Astrocyte of the hippocampus (primary cell): ENCODE results near the gene FGF9.

ENCODE experiments used
- DNase-seq: peaks from one replicate; pipeline ENCODE4 v3.0.0; 2011; ENCODE audit warnings: low read depth, low spot score

The FGF9 gene

DNA sequence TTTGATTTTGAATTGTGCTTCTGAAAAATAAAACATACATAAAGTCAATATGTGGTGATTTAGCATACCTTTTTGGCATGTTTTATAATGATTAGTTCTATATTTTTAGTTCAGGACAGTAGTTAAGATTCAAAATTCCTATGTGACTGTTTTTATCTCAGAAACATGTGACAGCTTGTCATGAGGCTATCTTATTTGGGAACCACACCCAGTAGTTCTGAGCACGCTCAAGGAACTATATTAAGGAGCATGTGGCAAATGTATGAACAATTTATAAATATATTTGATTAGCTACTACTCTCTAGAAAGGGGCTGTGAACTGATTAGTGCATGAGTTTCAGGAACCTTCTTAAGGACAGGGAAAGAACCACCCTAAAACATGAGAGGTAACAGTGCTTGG lies 38.8 kb downstream of the FGF9 start:
- no peak for DNase-seq

DNA sequence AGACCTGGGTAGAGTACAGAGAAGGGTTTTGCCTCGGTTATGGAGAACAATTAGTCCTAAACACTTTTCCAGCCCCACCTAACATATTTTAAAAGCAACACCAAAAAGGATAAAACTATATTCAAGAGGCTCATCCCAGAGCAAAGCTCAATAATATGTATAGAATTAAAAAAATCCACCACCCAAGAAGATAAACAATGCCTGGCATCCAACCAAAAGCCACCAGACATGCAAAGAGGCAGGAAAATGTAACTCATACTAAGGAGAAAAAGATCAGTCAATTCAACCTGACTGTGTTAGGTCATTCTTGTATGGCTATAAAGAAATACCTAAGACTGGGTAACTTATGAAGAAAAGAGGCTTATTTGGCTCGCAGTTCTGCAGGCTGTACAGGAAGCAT lies 39.3 kb downstream of the FGF9 start:
- no peak for DNase-seq

DNA sequence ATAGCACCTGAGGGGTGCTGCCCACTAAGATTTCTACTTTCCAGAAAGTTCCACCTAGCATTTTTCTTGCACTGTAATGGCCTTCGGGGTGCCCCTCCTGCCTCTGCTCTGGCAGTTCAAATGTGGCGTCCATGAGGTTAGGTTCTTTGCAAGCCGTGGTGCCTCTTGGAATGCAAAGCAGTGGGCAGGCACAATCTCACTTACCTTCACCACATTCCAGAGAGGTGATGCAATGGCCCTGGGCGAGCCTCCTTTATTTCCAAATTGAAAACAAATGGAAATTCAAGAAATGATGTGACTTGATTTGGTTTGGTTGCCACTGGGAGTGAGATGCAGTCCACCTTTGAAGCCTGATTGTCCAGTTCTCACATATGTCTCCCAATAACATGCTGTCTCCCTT lies 46.9 kb downstream of the FGF9 start:
- peak; percentile 77 for DNase-seq

DNA sequence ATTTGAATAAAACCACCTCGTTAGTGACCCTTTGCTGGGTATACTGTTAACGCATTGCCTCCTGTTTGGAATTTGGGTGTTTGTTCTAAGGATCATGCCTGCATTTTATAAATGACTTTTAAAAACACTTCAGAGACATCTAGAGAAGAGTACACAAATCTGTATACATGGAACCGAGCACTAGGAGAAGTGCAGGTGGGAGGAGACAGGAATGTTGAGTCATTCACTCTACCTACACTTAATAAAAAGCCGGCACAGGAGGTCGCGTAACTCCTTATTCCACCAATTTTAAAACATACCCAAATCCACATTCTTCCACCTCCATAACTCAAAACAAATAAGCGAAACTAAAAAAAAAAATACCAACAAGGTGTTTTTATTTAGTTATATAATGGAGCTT lies 48.6 kb downstream of the FGF9 start:
- DNase-seq = no peak

DNA sequence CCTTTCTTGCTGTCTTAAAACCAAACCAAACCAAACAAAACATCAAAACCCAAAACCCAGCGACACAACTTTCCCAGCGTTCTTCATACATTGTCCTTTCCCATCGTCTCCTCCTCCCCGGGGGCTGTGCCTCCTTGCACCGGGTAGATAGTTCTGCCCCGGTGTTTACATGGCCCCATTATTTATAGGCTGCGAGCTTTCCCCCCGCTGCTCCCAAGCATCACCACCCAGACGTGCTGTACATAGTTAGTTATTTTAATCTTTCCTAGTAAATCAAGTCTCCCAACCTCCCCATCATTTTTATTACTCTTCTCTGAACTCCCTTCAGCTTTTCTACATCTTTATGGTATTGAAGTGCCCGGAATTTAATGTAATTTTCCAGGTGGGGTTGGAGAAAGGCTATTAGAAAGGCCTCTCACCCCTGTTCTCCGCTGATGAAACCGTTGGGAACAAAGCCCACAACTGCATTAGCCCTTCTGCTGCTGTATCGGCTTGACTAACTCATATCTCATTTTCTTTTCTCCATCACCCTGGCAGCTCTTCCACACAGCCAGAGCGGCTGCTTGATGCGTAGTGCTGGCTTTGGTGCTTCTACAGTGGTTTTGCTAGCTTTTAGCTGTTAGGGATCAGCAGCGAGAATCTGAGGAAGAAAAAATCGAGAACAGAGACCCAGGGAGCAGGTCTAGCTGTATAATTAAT lies 53.1 kb downstream of the FGF9 start:
- no peak for DNase-seq

DNA sequence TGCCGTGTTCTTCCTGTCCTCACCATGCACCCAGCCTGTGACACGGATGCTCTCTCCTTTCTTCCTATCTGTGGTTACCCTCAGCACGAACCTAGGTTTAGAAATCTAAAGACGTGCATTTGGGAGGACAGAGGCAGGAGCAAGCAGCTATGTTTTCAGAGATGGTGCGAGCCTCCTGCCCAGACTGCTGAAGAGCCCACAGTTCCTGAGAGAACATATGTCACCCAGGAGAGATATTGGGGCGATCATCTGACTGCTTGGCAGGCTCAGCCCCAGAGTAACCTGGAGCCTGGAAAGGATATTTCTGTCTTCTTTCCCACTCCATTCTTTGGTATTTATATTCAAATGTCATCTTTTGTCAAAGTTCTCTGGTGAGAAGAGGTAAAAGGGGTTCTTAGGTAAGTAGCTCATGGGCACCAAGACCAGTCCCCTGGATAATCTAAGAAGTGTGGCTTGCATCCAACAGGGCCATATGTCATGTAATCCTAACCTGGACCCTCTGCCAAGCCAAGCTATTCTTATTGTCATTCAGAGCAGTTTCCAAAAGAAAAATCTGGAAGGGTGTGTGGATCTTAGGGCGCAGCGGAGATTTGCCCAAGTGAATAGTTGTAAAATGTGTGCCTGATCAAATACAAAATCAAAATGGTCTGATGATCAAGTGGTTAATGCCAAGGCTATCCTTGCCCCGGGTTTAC lies 59.5 kb downstream of the FGF9 start:
- no peak for DNase-seq

DNA sequence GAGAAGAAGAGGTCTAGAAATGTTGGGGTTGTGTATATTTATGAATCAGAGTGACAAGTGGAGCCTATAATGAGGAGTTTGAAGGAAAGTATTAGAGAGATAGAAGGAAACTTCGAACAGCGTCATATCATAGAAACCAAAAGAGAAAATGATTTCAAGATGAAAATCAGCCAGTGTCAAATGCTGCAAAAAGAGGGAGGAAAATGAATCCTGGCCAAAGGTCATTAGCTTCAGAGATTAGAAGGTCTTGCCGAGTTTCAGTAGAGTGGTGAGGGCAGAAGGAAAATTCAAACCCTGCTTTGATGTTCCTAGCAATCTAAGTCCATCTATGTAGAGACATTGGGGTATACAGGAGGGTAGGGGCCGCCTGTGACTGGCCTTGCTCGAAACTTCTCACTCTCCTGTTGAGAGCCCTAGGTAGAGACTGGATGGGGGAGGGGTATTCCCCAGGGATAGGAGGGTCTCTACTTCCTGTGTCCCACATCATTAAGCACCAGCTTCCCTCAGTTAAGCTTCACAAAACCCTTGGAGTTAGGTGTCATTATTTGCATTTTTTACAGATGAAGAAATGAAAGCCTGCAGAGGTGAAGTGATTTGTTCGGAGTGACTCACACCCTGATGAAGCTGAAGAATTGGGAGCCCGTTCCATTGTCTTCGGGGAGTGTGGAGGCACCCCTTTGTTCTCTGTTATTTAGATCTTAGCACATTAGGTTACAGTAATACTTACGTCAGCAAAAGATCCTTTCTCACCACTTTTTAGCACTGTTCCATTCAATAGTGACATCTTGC lies 62.8 kb downstream of the FGF9 start:
- peak; percentile 55 for DNase-seq

DNA sequence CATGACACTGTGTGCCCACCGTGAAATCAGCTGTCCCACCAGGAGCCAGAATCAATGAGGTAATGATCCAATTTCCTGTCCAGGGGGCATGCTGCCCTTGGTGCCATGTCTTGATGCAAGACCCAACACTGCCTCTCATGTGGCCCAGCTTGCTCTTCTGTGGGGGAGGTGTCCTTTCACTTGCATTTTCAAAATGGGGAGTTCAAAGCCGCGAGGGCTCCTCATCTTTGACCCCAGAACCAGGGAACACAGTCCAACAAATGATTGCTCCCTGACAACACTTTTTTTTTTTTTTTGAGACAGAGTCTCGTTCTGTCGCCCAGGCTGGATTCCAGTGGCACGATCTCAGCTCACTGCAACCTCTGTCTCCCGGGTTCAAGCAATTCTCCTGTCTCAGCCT lies 64.1 kb downstream of the FGF9 start:
- DNase-seq = no peak

DNA sequence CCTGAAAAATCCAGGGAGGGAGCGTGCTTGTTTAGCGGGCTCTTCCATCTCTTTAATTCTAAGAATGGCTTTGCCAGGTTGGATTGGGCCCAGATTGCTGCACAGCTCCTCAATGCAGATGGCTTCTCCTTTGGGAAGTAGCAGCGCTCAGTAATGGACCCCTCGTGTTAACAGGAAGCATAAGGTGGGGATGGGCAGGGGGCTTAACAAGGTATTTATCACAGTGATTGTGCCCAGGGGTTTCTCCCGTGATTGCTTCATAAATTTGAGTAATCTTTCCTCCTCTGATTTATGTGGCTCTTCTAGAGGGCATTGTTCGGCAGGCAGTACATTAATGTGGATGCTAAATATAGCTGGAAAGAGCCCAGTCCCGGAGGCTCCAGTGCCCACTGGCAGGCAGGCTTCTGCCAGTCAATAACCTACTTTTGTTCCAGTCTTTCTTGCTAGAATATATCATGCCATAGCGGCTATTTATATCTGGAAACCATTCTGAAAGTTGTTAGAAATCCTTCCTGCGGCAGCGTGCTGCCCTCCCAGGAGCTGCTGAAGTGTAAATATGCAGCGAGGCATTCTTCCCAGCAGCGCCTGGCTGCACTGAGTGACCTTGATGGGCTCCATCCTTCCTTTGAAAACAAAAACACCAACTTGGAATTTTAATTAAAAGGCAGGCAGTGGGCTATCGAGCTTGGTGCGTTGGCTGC lies 65.0 kb downstream of the FGF9 start:
- DNase-seq = peak; percentile 69

DNA sequence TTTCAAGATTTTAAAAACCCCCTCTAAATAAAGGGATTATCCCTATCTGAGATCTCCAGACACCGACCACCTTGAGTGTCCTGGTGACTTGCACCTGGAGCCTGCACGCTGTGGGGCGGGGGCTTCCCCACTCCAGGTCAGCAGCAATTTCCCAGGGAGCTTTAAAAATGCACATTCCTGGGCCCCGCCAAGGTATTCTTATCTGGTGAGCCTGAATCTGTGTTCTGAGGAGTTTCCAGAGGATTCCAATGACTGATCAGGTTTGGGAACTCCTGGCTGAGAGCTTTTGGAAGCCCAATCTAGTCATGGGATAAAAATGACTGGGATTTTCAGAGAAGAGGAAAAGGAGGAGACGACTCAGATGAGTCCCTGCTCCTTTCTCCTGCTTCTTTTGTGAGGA lies 66.1 kb downstream of the FGF9 start:
- no peak for DNase-seq

DNA sequence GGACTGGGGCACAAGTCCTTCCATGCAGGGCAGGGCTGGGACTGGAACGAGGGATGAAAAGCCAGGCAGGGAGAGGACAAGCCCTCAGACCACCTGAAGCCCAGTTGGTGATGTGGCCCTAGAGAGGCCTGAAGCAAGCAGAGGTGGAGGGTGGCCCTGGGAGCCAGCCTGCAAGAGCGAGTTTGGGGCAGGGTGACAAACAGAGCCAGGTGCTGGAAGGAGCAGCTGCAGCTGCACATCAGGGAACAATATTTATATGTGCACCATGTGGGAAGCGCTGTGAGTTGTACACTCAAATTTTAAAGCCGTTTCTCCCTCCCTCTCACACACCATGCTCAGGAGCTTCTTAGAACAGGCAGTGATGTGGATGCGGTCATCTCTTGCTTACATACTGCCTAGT lies 67.8 kb downstream of the FGF9 start:
- DNase-seq = no peak

DNA sequence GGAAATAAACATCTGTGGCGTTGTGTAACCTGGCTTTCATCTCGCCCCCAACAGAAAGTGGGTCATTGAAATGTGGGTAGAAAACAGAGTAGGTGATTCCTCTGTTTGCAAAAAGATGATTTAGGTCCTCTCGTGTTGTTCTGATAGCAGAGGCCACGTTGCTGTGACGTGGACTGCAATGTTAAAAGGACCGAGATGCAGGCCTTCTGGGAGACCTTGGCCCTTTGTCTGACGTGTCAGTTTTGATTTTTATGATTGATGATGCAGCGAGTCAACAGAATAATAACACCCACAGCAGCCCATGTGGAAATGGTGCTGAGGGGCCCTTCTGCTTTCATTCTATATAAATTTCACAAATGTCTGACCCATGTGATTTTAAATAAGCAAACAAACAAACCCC lies 68.9 kb downstream of the FGF9 start:
- no peak for DNase-seq

DNA sequence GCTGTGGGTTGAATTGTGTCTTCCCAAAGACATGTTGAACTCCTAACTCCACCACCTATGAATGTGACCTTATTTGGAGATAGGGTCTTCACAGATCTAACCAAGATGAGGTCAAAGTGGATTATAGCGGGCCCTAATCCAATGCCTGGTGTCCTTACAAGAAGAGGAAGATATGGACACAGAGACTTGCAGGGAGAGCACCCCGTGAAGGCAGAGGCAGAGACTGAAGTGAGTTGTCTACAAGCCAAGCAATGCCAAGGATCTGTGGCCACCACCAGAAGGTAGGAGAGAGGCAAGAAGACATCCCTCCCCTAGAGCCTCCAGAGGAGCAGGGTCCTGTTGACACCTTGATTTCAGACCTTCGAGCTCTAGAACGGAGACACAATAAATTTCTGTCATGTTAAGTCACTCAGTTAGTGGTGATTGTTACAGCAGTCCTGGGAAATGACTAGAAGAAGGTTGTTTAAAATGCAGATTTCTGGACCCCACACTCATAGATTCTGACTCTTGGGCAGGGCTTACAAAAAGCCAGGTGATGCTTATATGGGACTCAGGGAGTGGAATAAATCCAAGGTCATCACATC lies 70.6 kb downstream of the FGF9 start:
- no peak for DNase-seq

DNA sequence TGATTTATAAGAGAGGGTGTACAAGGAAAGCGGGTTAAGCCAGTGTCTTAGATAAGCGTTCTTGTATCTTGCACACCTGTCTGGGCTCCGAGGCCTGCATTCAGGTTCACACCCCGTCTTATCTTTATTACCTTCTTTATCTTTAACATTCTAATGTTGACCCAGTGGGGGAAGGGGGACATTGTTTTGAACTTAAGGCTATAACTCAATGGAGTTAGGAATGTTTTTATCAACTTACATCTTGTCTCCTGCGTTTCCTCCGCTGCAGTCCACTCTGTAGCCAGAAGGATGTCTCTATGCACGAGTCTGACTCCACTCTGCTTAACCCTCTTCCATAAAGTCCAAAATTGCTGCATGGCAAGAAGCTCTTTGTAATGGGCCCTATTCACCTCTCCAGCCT lies 71.2 kb downstream of the FGF9 start:
- no peak for DNase-seq

DNA sequence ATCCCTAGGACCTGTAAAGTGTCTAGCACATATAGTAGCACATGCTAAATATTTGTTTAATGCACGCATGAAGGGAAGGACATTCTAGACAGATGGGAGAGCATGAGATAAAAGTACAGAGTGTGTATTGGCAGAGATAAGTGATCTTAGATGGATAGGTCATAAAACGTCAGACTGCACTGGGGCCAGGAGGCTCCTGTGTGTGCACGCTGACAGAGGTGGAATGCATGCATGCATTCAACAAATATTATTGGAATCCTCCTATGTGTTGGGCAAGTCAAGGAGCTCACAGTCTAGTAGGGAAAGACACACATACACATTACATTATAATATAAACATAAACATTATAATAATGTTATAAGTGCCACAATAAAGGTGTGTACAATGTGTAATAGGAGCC lies 73.3 kb downstream of the FGF9 start:
- DNase-seq = no peak

DNA sequence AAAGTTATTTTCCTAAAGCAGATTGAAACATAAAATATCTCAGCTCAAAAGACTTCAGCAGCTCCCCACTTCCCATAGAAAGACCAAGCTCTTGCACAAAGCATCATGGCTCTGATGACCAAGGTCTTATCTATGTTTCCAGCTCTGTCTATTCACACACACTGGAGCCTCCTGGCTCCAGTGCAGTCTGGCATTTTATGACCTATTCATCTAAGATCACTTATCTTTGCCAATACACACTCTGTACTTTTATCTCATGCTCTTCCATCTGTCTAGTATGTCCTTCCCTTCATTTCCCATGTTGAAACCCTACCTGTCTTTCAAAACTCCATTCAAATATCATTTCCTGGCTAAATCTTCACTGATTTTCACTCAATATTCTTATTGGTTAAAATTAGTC lies 74.4 kb downstream of the FGF9 start:
- DNase-seq = no peak

DNA sequence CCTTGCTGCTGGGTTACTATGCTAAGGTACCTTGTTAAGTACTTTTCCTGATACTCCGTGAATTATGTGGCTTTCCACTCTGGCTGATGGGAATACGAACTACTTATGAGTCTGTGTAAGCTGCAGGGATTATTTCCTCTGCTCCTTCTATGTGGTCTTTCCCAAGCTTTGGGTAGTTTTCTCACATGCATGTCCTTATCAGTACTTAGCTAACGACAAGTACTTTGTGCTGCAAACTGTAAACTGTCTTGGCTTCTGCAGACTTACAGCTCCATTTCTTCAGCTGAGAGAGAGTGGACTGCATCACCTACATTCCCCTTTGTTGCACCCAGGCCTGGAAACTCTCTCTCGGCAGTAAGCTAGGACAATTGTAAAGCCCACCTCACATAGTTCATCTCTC lies 76.6 kb downstream of the FGF9 start:
- no peak for DNase-seq

DNA sequence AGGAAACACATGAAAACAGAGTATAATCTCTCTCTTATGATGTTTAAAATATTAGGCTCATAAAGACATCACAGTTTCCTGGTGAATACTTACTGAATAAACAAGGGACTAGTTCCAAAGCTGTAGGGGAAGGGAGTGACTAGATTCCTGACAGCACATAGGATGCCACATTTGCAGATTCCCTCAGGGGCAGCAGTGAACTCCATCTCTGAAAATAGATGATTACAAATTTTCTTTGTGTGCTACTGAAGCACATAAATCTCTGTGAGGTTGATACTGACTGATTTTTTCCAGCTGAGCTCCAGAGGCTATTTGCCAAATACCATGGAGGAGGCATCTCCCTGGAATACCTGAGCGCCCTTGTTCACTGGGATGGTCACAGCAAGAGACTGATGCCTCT lies 77.3 kb downstream of the FGF9 start:
- DNase-seq = no peak

DNA sequence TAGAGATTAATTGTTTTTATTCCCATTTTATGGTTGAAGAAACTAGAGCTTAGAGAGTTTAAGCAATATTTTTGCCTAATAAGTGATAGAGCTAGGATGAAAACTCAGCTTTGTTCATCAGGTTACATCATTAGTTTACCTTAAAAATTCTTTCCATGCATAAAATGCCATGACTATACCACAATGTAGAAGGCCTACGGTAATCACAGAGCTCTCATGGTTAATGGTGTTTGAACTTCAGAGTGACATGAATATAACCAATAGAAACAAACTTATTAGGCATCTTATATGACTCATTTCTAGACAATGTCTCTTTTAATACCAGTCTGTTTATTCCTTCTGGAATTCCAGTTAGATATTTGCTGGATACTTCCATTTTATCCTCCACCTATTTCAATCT lies 78.5 kb downstream of the FGF9 start:
- DNase-seq = peak; percentile 68

DNA sequence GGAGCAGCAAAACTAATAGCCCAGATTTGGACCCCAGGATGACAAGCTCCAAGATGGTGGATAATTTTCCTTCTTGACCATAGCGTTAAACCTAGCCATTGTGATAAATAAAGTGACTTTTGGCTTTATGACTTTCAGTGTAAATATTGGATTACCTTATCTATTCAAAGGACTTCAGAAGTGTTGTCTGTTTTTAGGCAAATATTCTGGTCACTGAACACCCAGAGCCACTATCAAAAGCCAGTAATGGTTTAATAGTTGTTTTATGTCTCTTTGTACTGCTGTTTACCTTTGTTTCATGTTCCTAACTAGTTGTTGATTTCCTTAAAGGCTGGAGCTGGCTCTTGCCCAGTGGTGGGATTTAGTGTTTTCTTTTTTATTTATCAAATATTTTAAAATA lies 81.6 kb downstream of the FGF9 start:
- no peak for DNase-seq

DNA sequence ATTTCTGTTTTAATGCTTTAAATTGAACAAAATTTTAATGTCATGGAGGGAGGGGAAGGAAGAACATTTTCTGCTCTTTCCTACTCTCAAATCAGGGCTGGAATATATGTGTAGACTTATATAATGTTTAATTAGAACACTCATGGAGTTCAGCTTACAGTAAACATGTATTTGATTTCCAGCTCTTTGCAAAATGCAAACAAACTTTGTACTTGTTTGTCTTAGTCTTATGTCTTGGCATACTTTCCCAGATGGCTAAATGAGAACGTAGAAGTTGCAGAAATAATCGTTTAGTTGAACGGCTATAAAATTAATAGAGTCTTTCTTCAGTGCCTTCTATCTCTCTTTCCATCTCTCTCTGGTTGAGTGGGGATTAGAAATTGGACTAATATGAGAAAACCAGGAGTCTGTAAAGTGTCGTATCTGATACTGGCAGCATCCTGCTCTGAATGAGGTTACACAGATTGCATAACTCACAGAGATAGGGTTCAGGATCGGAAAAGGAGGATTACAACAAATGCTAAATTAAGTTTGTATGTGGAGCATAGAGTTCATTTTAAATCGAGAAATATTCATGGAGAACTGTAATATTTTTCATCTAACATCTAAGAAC lies 82.3 kb downstream of the FGF9 start:
- no peak for DNase-seq
